T-helper 1 cell treated with Interleukin-12 subunit alpha and Interleukin-12 subunit beta and Interleukin-4 antibody, amounts not matched to agents 30 μg/mL and 1 μg/mL, for 36 hours (primary cell): ENCODE measurements around the gene OPN1SW.

Experiments
- H3K27ac Mint-ChIP-seq: one replicate; pipeline ENCODE4 v1.8.0; 2021; ENCODE audit warnings: mild to moderate bottlenecking, mixed read lengths
- H3K27me3 Mint-ChIP-seq: one replicate; pipeline ENCODE4 v1.8.0; 2021; ENCODE audit warnings: low read depth, mixed read lengths
- H3K36me3 Mint-ChIP-seq: one replicate; pipeline ENCODE4 v1.8.0; 2021; ENCODE audit warnings: low read depth, mixed read lengths
- H3K4me1 Mint-ChIP-seq: one replicate; pipeline ENCODE4 v1.8.0; 2021; ENCODE audit warnings: low read depth, mixed read lengths
- H3K4me3 Mint-ChIP-seq: one replicate; pipeline ENCODE4 v1.8.0; 2021; ENCODE audit warnings: mild to moderate bottlenecking, moderate library complexity, mixed read lengths
- H3K9me3 Mint-ChIP-seq: one replicate; pipeline ENCODE4 v1.8.0; 2021; ENCODE audit warnings: mixed read lengths

Gene OPN1SW

DNA sequence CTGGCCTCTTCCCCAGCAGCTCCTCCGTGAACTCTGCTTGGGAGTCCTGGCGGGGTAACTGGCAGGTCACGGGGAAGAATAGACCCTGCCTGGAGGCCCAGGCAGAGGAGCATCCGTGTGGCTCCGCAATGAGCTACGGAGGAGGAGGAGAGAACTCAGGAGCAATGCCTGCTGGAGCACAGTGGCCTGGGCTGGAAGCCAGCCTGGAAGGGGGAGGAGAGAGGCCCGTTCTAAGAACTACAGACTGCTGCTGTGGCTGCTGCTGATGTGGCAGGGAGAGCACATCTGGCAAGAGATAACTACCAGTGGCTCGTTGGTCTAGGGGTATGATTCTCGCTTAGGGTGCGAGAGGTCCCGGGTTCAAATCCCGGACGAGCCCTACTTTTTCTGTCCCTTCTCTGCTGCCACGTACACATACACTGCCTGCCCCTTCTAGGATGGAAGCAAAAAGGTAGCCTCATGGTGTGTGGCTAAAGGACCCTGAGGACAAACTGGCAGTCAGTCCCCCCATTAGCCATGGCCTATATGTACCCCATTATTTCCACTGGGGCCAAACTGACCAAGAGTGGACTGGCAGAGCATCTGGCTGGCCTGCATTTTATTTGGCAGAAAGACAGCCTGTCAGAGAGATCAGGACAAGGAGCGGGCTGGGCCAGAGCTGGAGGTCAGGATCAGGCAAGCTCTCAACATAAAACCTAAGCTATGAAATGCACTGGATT, 7.7 kb upstream of the OPN1SW start:
- Mint-ChIP-seq H3K27me3 (peaks cover 34% of the 10 kb centered on the region), H3K27ac (no peak overlapping the region), H3K4me1 (no peaks in the 10 kb centered on the region), H3K36me3 (no peaks in the 10 kb centered on the region), H3K9me3 (peaks cover under 1% of the 10 kb centered on the region), H3K4me3 (no peak overlapping the region)

DNA sequence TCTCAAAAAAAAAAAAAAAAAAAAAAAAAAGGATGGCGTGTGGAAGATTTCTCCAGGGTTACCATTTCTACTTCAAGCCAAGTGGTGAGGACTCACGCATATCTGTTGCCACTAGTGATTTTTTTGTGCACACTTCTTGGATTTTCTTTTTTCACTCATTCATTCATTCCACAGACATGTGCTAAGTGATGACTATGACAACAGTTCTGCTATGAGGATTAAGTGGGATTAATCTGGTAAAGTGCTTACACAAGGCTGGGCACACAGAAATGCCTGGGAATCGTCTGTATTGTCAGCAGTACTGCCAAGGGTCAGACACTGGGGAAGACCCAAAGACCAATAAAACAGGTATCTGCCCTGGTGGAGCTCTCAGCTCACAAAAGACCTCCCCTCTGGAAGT, 6.3 kb upstream of the OPN1SW start:
- Mint-ChIP-seq H3K4me3 (no peak overlapping the region), H3K9me3 (peaks cover 15% of the 10 kb centered on the region), H3K4me1 (no peaks in the 10 kb centered on the region)

DNA sequence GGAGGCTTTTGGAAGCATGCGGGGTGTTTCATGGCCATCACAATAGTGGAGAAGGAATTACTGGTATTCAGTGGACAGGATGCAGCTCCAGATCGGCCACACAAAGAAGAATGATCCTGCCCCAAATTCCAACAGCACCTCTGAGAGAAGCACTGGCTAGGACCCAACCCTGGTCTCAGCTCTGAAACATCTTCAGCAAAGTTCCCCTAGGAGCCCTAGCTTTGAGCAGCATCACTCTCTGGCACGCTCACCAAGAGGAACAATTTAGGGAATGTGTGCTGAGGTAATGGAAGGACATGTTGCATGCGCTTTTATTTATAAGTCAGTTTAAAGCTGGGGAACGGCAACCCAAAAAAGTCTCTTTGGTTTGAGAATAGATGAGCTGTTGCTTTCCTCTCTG, 5.5 kb upstream of the OPN1SW start:
- peaks cover 20% of the 10 kb centered on the region for H3K9me3 Mint-ChIP-seq
- H3K36me3 Mint-ChIP-seq: no peaks in the 10 kb centered on the region
- H3K27ac Mint-ChIP-seq: no peak overlapping the region
- H3K4me3 Mint-ChIP-seq: no peak overlapping the region
- H3K27me3 Mint-ChIP-seq: peaks cover 19% of the 10 kb centered on the region
- H3K4me1 Mint-ChIP-seq: no peaks in the 10 kb centered on the region

More for the DNA sequence above, 6.3 kb upstream of the OPN1SW start:
- Mint-ChIP-seq H3K27me3 (peaks cover 26% of the 10 kb centered on the region), H3K27ac (no peak overlapping the region), H3K36me3 (no peaks in the 10 kb centered on the region)

DNA sequence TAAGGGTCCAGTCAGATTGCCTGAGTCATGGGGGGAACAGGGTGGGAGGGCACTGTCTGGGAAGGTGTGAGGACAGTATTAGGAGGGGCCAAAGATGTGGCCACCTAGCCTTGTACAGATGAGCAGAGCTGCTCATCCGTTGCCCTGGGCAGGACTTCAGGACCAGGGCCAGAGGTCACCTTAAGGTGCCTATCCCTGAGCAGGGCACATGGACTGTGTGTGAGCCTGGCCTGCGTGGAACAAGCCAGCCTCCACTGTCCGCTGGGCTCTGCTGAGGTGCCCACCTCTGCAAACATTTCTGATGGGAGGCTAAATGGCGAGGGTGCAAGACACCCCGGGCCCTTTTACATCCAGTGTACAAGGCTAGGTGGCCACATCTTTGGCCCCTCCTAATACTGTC, 3.4 kb upstream of the OPN1SW start:
- Mint-ChIP-seq H3K4me3 (no peak overlapping the region), H3K4me1 (no peaks in the 10 kb centered on the region), H3K9me3 (peaks cover 20% of the 10 kb centered on the region), H3K27ac (no peak overlapping the region), H3K36me3 (peaks cover 9% of the 10 kb centered on the region), H3K27me3 (peaks cover 3% of the 10 kb centered on the region)

DNA sequence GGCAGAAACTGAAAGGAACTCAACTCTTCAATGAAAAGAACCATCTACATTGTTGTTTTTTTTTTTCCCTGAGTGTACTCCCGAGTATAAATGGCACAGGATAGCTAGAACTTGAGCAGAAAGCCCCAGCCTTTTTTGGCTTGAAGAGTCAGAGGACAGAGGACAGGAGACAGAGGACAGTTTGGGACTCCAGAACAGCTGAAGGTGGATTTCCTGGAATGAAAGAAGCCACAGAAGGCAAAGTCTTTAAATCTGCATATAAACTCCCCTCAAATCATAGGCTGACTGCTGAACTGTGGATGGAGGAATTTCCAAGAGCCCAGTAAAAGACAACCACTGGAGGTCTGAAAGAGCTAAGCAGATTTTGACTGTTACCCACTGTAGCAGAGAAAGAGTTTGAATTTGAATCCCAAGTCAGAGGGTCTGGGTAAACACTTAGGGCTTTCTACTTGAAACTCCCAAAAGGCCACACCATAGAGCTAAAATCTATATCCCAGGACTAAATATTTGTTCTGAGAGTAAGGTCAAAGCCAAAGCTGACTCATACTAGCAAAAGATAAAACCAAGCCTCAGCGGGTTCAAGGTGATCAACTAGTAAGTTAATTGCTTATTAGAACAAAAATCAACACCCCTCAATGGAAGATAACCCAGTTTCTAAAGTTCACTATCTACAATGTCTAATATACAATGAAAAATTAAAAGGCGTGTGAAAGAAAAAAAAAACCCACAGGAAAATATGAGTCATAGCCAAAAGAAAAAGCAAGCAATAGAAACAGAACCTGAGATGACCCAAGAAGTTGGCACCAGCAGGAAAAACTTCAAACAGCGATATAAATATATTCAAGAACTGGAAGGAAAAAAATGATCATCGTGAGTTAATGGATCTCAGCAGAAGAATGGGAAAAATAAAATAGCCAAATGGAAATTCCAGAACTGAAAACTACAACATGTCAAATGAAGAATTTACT, 1.8 kb upstream of the OPN1SW start:
- Mint-ChIP-seq H3K36me3 (peaks cover 13% of the 10 kb centered on the region), H3K9me3 (peaks cover 20% of the 10 kb centered on the region), H3K27ac (no peak overlapping the region), H3K4me3 (no peak overlapping the region), H3K4me1 (no peaks in the 10 kb centered on the region), H3K27me3 (peaks cover 3% of the 10 kb centered on the region)

DNA sequence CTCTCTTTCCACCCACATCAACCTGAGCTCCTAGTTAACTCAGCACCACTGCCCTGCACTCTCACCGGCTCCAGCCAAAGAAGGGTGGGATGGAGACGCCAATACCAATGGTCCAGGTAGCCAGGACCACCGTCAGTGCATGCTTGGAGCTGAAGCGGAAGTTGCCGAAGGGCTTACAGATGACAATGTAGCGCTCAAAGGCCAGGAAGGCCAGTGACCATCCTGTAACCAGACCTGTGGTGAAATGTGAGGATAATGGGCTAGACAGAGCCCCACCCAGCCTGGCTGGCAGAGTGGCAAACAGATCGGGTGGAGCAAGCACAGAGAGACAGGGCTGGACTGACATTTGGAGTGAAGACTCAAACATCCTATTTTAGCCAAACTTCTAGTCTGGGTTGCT, 673 bp downstream of the OPN1SW start:
- peaks cover 20% of the 10 kb centered on the region for H3K9me3 Mint-ChIP-seq
- H3K27ac Mint-ChIP-seq: no peak overlapping the region
- no peaks in the 10 kb centered on the region for H3K4me1 Mint-ChIP-seq
- peaks cover 28% of the 10 kb centered on the region for H3K36me3 Mint-ChIP-seq
- no peak overlapping the region for H3K4me3 Mint-ChIP-seq
- peaks cover 1% of the 10 kb centered on the region for H3K27me3 Mint-ChIP-seq

DNA sequence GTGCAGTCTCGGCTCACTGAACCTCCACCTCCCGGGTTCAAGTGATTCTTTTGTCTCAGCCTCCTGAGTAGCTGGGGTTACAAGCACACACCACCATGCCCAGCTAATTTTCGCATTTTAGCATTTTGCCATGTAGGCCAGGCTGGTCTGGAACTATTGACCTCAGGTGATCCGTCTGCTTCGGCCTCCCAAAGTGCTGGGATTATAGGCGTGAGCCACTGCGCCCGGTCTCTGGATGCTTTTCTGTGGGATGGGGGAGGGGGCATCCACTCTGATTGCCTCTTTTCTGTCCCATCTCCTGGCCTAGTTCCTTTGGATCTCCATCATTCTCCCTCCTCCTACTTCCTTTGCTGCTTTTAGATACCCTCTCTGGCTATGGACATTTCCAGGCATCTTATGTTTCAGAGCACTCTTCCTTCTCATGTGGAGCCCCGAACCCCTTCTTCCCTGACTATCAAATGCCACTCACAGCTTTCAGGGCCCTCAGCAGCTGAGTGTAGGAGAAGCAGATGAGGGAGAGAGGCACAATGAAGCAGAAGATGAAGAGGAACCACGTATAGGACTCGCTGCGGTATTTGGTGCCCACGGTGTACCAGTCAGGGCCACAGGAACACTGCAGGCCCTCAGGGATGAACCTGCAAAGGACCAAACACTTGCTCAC, 1.4 kb downstream of the OPN1SW start:
- no peak overlapping the region for H3K4me3 Mint-ChIP-seq
- H3K9me3 Mint-ChIP-seq: peaks cover 20% of the 10 kb centered on the region
- no peaks in the 10 kb centered on the region for H3K4me1 Mint-ChIP-seq
- peaks cover 31% of the 10 kb centered on the region for H3K36me3 Mint-ChIP-seq
- no peak overlapping the region for H3K27ac Mint-ChIP-seq
- no peaks in the 10 kb centered on the region for H3K27me3 Mint-ChIP-seq

DNA sequence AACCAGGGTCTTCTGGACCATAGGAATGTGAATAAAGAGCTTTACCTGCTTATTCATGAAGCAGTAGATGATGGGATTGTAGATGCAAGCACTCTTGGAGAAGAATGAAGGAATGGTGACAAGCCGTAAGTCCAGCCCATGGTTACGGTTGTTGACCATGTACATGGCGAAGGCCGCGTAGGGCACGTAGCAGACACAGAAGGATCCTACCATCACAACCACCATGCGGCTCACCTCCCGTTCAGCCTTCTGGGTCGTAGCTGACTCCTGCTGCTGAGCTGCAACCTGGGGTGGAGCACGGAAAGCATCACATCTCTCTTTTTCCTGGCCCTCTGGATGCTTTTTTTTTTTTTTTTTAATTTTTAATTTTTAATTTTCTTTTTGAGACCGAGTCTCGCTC, 2.0 kb downstream of the OPN1SW start:
- H3K27me3 Mint-ChIP-seq: no peaks in the 10 kb centered on the region
- H3K9me3 Mint-ChIP-seq: peaks cover 20% of the 10 kb centered on the region
- no peaks in the 10 kb centered on the region for H3K4me1 Mint-ChIP-seq
- H3K27ac Mint-ChIP-seq: no peak overlapping the region
- no peak overlapping the region for H3K4me3 Mint-ChIP-seq
- H3K36me3 Mint-ChIP-seq: peaks cover 35% of the 10 kb centered on the region

DNA sequence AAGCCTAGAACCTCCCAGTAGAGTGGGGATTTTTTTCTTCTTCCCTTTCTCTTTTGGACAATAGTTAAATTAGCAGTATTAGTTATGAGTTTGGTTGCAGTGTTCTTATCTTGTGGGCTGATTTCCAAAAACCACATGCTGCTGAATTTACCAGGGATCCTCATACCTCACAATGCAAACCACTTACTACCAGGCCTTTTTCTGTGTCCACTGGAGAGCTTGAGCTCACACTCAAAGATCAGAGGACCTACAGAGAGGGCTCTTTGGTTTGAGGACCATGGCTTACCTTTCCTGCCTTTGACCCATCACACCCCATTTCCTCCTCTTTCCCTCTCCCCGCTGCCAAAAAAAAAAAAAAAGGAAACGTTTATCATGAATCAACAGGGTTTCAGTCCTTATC, 5.4 kb downstream of the OPN1SW start:
- Mint-ChIP-seq H3K4me1 (no peaks in the 10 kb centered on the region), H3K27me3 (no peaks in the 10 kb centered on the region), H3K4me3 (no peak overlapping the region), H3K9me3 (no peaks in the 10 kb centered on the region), H3K27ac (no peak overlapping the region), H3K36me3 (peaks cover 49% of the 10 kb centered on the region)

DNA sequence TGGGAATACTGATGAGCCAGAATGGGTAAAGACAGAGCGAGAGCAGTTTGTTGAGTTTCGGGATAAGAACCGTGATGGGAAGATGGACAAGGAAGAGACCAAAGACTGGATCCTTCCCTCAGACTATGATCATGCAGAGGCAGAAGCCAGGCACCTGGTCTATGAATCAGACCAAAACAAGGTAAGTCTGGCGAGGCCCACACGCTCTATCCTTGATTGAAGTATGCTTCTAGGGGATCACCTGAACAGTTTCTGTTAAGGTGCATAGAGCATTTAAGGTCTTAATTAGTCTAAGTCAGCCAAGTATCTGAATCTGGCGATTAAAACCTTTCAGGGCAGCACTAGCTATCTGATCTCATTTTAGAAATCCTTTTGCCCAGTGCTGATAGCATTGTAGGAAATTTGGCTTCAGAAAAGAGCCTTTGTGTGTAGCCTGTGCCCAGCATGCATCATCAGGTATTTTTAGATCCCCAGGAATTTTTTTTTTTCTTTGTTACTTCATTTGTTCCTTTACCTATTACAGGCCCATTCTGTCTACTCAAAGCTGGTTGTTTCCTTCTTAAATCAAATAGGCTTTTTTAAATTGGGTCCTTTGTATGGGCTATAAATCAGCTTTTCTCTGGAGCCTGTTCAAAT, 8.0 kb downstream of the OPN1SW start:
- Mint-ChIP-seq H3K27ac (no peak overlapping the region), H3K36me3 (peaks cover 37% of the 10 kb centered on the region), H3K9me3 (no peaks in the 10 kb centered on the region), H3K27me3 (no peaks in the 10 kb centered on the region), H3K4me1 (no peaks in the 10 kb centered on the region), H3K4me3 (no peak overlapping the region)

DNA sequence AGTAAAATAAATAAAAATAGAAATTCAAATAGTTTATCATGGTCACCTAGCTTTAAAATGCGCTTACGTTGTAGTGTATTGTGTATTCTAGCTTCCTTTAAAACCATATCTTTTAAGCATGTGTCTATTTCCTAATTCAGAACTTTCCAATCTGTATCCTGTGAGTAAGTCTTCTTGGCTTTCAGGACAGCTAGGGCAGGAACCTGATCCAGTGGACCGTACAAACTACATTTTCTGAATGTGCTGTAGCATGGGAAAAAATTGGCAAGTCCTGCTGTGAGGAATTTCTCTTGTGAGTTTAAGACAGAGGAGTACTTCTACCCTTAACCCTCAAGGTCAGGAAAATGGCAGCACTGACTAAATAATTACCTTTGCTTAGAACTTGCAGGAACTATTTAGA, 12.1 kb downstream of the OPN1SW start:
- H3K4me3 Mint-ChIP-seq: no peak overlapping the region
- no peak overlapping the region for H3K27ac Mint-ChIP-seq
- no peaks in the 10 kb centered on the region for H3K27me3 Mint-ChIP-seq
- no peaks in the 10 kb centered on the region for H3K4me1 Mint-ChIP-seq
- H3K9me3 Mint-ChIP-seq: no peaks in the 10 kb centered on the region
- peaks cover 23% of the 10 kb centered on the region for H3K36me3 Mint-ChIP-seq

DNA sequence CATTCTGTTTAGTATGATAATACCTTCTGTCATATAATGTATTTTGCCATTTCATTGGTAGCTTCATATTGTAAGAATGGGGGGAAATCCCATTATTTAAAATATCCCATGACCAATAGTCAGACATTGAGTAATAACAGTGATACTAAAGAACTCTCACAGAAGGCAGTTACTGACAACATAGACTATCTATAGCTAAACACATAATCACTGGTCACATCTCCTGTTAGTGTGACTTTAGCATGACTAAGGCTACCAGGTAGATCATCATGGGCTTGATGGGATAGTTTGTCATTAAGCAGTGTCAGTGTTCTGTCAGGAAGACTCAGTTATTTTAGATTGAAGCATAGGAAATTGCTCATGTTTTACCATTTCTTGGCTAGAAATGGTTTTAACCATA, 16.4 kb downstream of the OPN1SW start:
- Mint-ChIP-seq H3K27ac (no peak overlapping the region), H3K4me3 (no peak overlapping the region), H3K9me3 (no peaks in the 10 kb centered on the region), H3K36me3 (peaks cover 21% of the 10 kb centered on the region), H3K27me3 (no peaks in the 10 kb centered on the region), H3K4me1 (no peaks in the 10 kb centered on the region)

DNA sequence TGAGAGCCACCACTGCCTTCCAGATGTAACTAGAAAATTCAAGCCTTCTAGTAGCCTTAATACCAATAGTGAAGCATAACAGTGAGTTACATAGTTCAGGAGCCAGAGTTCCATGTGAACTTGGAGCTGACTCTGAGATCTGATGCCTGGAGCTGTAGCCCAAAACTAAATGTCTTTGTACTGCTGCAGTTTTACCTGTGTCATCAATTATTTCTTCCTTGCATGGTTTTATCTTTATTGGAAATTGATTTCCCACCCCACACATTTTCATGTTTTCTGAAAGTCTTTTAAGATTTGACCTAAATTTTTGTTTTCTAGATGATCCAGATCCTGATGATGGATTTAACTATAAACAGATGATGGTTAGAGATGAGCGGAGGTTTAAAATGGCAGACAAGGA, 17.0 kb downstream of the OPN1SW start:
- no peaks in the 10 kb centered on the region for H3K9me3 Mint-ChIP-seq
- peaks cover 24% of the 10 kb centered on the region for H3K36me3 Mint-ChIP-seq
- no peak overlapping the region for H3K27ac Mint-ChIP-seq
- no peaks in the 10 kb centered on the region for H3K4me1 Mint-ChIP-seq
- H3K4me3 Mint-ChIP-seq: no peak overlapping the region
- H3K27me3 Mint-ChIP-seq: no peaks in the 10 kb centered on the region

DNA sequence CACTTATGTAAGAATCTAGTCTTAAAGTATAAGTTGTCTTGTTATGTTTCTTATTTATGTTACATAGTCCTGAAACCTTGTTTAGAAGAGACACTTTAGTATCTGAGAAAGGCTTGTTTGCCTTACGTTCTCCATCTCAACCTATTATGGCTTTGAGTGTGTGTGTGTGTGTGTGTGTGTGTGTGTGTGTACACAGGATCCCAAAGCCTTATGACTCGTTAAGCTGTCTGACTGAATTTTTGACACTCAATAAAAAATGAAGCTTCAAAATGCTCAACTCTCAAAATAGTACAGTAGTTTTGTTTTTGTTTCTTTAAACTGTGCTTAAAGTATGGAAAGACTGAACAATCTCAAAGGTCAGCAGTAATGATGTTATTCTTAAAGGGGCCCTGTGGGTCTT, 18.4 kb downstream of the OPN1SW start:
- no peak overlapping the region for H3K27ac Mint-ChIP-seq

More for the DNA sequence above, 18.4 kb downstream of the OPN1SW start:
- H3K36me3 Mint-ChIP-seq: peaks cover 28% of the 10 kb centered on the region
- no peak overlapping the region for H3K4me3 Mint-ChIP-seq
- H3K27me3 Mint-ChIP-seq: no peaks in the 10 kb centered on the region
- no peaks in the 10 kb centered on the region for H3K9me3 Mint-ChIP-seq
- H3K4me1 Mint-ChIP-seq: peaks cover 3% of the 10 kb centered on the region
